Stimulated activated CD4-positive, alpha-beta T cell treated with anti-CD3 and anti-CD28 coated beads, Interleukin-4, amount 100 ng/mL, for 24 hours (primary cell): ENCODE measurements around the gene ASL.
"Not testable (repeated sequence)": the region's sequence is repeated elsewhere in the genome, so short reads cannot be mapped to it uniquely, and the experiment has no call there.

ENCODE experiments used
- DNase-seq: peaks from one replicate; pipeline ENCODE4 v3.0.0-alpha.2; 2020

Gene ASL

GRCh38 chr7:66075590-66076461 is at the start of gene ASL:
Gene ASL, plus strand, starts transcription at chr7:66075819. Its CDS starts 263 bp downstream, at chr7:66076082.
- DNase-seq: peak; percentile 90

- not testable (repeated sequence) for DNase-seq
Observed at GRCh38 chr7:66028342-66028741, 47.3 kb upstream of the ASL start.

- DNase-seq: no peak
Observed at GRCh38 chr7:66033471-66034385, 41.9 kb upstream of the ASL start.

- DNase-seq: not testable (repeated sequence)
Observed at GRCh38 chr7:66034436-66035010, 41.1 kb upstream of the ASL start.

GRCh38 chr7:66036382-66036781 is 39.2 kb upstream of the ASL start:
- no peak for DNase-seq

- DNase-seq: no peak
Observed at GRCh38 chr7:66036788-66037187, 38.8 kb upstream of the ASL start.

GRCh38 chr7:66039094-66039670 is 36.4 kb upstream of the ASL start:
- DNase-seq: no peak

GRCh38 chr7:66043681-66044497 is 31.7 kb upstream of the ASL start:
- peak; percentile 15 for DNase-seq

GRCh38 chr7:66044498-66044854 is 31.1 kb upstream of the ASL start:
- DNase-seq: not testable (repeated sequence)

GRCh38 chr7:66047426-66047825 is 28.2 kb upstream of the ASL start:
- DNase-seq: no peak

GRCh38 chr7:66049886-66050285 is 25.7 kb upstream of the ASL start:
- DNase-seq: not testable (repeated sequence)

- no peak for DNase-seq
Observed at GRCh38 chr7:66050337-66050957, 25.2 kb upstream of the ASL start.

GRCh38 chr7:66050990-66051448 is 24.6 kb upstream of the ASL start:
- no peak for DNase-seq

- DNase-seq: no peak
Observed at GRCh38 chr7:66052447-66052846, 23.2 kb upstream of the ASL start.

GRCh38 chr7:66054063-66054462 is 21.6 kb upstream of the ASL start:
- no peak for DNase-seq

GRCh38 chr7:66055321-66055956 is 20.2 kb upstream of the ASL start:
- DNase-seq: no peak

GRCh38 chr7:66060796-66061195 is 14.8 kb upstream of the ASL start:
- no peak for DNase-seq

GRCh38 chr7:66069732-66070131 is 5.9 kb upstream of the ASL start:
- DNase-seq: no peak

GRCh38 chr7:66070222-66070621 is 5.4 kb upstream of the ASL start:
- no peak for DNase-seq

GRCh38 chr7:66072208-66072607 is 3.4 kb upstream of the ASL start:
- DNase-seq: not testable (repeated sequence)
